NCI-H2171 treated with DMSO at 0.1 percent for 48 hours (cell line): ENCODE data around the gene SLC25A14.

ENCODE experiments used
- DNase-seq: peaks from one replicate; lab custom pipeline; 2025; lab: John Stamatoyannopoulos, UW

SLC25A14 gene

GRCh38 chrX:130378024-130378669, 38.4 kb downstream of the SLC25A14 start:
- DNase-seq = peak; percentile 41

- DNase-seq = no peak
Observed at GRCh38 chrX:130385520-130385919, 45.8 kb downstream of the SLC25A14 start, which contains the start of gene GPR119. Gene GPR119 (minus strand): TSS chrX:130385674. CDS start chrX:130385447, 227 bp downstream.

DNA sequence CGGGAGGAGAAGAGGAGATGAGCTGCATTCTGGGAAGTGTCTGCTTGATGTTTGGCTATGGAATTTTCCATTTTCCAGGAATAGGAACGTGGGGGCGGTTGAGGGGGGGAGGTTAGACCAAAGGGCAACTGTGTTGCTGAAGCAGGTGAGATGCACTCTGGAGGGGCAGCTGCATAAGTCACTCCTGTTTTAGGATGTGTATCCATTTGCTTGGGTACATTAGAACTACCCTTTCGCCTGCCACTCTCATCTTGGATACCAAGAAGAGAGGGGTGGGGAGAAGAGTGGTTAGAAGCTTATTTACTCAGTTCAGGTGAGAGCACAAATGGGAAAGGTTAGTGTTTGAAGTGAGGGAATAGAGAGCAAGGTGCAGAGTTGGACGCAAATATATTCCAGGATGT, 46.7 kb downstream of the SLC25A14 start:
- no peak for DNase-seq

GRCh38 chrX:130393451-130394074, 53.8 kb downstream of the SLC25A14 start:
- peak; percentile 27 for DNase-seq

DNA sequence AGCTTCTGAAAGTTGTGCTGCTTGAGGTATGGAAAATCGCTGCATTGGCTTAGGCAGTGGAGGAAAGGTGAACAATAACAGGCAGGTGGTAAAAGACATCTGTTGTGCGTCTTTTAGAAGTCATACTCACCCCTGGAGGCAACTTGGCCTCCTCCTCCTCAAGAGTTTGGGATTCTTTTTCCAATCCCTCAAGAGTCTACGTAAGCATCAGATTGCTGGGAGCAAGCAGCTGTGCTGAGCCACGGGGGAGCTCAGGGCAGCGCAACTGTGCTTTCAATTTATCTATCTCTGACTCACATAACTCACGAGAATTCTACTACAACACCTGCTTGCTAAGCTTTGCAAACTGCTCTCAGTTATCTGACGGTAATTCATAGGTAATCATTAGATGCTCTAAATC, 55.6 kb downstream of the SLC25A14 start:
- DNase-seq = peak; percentile 50

DNA sequence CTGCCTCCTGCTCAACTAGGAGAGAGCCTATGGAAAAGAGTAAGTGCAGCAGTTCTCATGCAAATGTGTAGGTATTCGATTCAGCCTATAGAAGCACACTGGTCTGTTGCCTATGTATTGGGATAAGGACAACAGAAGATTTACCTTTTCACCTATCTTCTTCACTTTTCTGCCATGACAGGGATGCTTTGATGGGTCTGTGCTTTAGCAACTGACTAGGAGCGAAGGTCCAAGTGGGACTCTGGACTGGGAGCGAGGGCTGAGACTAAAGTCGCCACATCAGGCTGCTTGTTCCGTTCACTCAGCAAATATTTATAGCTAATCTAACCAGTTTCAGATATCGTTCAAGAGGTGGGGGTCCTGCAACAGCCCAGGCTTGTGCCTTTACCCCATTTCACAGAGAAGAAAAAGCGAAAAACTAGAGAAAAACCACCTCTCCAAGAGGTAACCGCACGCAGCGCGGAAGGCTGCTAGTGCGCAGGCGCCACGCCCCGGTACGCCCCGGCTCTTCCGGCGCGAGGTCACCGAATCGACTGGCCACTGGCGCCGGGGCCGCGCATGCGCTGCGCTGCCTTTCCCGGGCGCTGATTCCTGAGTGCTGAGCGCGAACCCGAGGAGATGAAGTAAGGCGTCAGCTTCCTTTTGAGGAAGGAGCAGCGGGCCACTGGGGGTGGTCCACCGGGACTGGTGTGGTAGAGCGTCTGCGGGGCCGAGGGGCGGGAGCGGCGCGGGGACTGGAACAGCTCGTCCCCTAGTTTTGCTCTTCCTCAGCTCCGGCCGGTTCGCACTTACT, 61.9 kb downstream of the SLC25A14 start, which contains the start of gene RBMX2:
Gene RBMX2 (plus strand): TSS at position 573 of the 793 bp plus-strand sequence. CDS start 46 bp downstream, at position 619.
- DNase-seq = peak; percentile 74

GRCh38 chrX:130402208-130402684, 62.5 kb downstream of the SLC25A14 start:
- DNase-seq = no peak

- DNase-seq = no peak
Observed at GRCh38 chrX:130413415-130413814, 73.7 kb downstream of the SLC25A14 start.

DNA sequence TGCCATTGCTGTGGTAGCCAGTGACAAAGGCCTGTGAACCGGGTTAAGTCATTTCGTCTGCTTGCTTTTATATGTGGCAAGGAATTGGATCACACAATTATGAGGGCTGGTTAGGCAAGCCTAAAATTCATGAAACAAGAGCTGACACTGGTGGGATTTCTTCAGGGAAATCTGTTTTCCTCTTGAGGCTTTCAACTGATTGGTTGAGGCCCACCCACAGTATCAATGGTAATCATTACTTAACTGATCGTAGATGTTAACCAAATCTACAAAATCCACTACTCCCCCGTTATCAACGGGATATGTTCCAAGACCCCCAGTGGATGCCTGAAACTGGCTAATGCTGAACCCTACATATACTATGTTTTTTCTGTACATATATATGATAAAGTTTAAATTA, 75.1 kb downstream of the SLC25A14 start:
- no peak for DNase-seq

- DNase-seq = no peak
Observed at GRCh38 chrX:130415201-130415600, 75.5 kb downstream of the SLC25A14 start.

DNA sequence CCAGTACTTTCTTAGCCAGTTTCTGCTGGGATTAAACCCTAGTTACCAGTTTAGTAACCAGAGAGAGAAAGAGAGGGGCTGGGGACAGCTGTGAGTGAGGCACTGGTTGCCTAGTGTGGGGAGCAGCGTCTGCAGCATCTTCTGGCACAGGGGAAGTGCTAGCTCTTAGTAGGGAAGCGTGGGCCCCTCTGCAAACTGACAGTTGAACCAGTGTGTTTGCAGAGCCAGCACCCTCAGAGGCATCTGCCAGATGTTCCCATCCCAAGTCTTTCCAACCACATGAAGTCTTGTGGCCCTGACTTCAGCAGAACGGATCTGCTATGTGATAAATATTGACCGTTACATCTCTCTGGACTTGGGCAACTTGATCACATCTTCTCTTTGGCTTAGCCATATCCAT, 77.1 kb downstream of the SLC25A14 start:
- DNase-seq = no peak

DNA sequence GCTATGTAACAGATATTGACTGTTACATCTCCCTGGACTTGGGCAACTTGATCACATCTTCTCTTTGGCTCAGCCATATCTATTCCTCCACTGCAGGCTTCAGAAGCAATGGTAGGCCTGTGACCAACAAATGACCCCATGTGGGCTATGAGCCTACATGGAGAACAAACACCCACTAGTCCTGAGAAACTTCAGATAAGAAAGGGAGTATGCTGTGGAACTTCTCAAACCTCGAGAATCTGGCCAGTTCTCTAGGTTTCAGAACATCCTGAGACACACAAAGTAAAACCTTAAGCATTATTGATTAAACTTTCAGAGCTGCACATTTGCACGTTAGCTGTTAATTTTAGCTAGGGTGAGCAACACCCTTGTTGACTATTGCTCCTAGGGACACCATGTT, 78.3 kb downstream of the SLC25A14 start:
- no peak for DNase-seq

DNA sequence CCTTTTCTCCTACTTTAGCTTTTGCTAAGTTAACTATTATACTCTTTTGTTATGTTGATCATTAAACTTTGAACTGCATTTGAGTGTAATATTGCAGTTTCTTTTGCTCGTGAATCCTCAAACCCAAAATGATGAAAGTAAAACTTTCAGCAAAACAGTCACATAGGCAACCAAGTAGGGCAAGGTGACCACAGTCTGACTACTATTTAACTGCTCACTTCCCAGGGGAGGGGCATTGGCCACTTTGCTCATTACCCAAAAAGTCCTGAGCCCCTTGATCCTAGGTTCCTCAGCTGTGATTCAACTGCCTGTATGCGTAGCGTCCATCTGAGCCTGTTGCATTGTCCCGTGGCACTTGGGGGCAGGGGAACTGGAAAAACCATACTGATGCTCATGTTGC, 79.0 kb downstream of the SLC25A14 start:
- DNase-seq = no peak

GRCh38 chrX:130419263-130419662, 79.5 kb downstream of the SLC25A14 start:
- no peak for DNase-seq
